Myocyte (in vitro differentiated cells): ENCODE data around the gene LHFPL2. TPM values are rescaled to one million over a fixed set of nuclear protein-coding genes. Genes with fewer than 3 reads are reported as not detected.

Experiments used
- DNase-seq: peaks from one replicate; pipeline ENCODE4 v3.0.0-alpha.2; 2012; ENCODE audit warnings: low read depth
- total RNA-seq: library from RNA; depleted of rRNA; stranded (reverse); fragments of >200 nt; gene quantifications from 2 replicates; pipeline ENCODE4 v1.2.3, GENCODE V29; 2014

The LHFPL2 gene
- total RNA-seq, 1 donor from 2014 or later: 30.0 TPM

DNA sequence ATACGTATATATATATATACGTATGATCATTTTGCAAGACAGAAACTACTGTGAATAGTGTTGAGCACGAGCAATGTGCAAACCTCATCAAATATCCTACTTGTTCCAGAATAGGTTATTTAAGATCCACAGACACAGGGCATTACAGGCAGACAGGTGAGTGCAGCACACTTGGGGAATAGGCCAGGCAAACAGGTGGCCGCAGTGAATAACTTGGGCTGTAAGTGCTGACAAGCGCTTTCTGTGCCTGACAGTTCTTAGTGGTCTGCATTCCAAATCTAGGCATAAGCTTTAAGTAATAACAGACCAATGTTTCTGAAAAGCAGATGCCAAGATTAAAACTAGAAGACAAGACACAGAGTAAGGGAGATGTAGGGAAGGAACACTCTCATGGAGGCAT lies 77.9 kb downstream of the LHFPL2 start:
- no peak for DNase-seq

GRCh38 chr5:78569441-78569840 lies 79.1 kb downstream of the LHFPL2 start:
- DNase-seq: peak; percentile 90

GRCh38 chr5:78568676-78569075 lies 79.9 kb downstream of the LHFPL2 start:
- no peak for DNase-seq

- no peak for DNase-seq
Measured at GRCh38 chr5:78568212-78568611, 80.4 kb downstream of the LHFPL2 start.

DNA sequence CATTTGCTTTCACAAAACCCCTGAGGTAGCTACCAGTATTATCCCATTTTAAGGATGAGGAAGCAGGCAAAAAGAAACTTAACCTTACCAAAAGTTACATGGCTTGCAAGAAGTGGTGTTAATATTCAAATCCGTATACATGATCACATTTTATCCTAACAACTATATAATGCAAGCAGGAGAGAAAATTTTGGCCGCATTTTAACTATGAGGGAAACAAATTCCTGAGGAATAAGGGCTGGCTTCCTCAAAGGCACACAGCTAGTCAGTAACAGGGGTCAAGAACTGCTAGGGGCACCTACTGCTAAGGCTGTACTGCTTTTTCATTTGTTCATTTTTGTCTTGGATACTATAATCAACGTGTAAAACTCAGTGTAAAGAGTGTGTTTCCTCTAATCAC lies 81.0 kb downstream of the LHFPL2 start:
- no peak for DNase-seq

DNA sequence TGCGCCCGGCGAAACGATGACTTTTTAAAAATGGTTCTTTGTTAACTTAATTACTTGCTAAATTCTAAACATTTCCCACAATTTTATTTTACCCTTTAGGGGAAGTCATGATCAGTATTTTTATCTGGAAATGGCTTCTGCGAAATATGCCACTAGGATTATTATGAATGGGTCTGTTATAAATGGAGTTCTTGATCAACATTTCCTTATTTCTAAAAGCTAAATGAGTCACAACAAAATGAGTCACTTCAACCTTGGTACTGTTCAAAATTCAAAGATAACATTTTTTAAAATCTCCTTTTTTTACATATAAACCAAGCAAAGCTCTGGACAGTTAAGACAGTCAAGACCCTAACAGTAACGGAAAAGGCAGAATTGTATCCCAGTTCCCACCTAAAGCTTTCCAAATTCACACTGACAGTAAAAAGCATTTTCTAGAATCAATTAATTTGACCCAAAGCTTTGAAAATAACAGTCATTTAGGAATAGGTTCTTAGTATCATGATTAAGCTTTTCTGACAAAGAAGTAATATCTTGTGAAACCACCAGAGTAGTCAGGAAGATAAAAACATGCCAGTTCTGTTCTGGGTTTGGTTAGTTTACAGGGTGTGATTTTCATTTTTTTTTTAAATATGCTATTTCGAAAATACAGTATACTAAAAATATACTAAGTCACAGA lies 81.7 kb downstream of the LHFPL2 start:
- DNase-seq: no peak

GRCh38 chr5:78565395-78565794 lies 83.2 kb downstream of the LHFPL2 start:
- DNase-seq: no peak

DNA sequence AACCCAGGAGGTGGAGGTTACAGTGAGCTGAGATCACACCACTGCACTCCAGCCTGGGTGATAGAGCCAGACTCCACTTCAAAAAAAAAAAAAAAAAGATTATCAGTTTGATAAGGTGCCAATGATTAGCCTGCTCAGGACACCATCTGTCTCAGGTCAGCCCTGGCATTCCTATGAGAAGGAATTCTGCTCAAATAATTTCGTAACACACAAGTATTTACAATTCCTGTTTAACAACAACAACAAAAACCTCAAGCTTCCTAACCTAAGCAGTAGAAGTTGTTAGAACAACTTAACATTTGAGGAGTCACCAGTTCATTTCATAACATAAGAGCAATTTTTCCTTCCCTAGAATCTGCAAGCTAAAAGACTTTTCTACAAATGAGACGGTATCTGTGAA lies 85.0 kb downstream of the LHFPL2 start:
- no peak for DNase-seq

GRCh38 chr5:78562714-78563330 lies 85.8 kb downstream of the LHFPL2 start:
- no peak for DNase-seq

- DNase-seq: peak; percentile 49
Measured at GRCh38 chr5:78562001-78562400, 86.6 kb downstream of the LHFPL2 start.

- DNase-seq: no peak
Measured at GRCh38 chr5:78561261-78561660, 87.3 kb downstream of the LHFPL2 start.

DNA sequence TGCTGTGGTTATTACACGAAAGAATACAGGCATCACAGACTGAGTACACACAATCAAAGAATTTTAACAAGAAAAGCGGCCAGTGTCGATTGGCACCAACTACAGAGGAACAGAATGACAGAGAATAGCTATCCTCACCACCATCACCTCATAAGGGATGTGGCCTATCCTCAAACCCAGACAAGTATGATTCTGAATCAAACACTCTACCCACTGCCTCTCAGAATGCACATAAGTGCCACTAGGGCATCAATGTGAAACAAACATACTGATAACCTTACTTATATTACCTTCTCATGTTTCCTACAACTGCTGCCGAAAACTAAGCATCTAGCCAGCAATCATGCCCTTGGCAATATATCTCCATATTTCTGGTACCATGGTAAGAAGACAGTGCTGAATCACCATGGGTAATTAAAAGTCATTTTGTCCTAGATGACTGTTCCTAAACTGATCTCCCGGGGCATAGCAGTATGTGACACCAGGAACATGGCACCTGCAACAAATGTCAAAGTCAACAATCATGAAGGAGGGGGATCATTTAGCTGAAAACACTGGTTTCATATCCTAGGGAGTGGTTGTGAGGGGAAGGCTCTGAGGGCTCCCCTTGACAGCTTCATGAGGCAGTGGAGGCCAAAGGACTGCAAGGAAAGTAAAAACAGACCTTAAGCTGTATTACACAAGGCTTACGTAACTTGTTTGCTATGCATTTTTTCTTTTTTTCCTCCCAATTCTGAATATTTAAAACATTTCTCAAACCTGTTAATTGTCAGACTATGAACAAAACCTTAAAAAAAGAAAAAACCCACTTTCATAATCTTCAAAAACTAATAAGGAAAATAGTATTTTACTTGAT lies 88.3 kb downstream of the LHFPL2 start:
- DNase-seq: no peak

- no peak for DNase-seq
Measured at GRCh38 chr5:78557601-78558000, 91.0 kb downstream of the LHFPL2 start.

DNA sequence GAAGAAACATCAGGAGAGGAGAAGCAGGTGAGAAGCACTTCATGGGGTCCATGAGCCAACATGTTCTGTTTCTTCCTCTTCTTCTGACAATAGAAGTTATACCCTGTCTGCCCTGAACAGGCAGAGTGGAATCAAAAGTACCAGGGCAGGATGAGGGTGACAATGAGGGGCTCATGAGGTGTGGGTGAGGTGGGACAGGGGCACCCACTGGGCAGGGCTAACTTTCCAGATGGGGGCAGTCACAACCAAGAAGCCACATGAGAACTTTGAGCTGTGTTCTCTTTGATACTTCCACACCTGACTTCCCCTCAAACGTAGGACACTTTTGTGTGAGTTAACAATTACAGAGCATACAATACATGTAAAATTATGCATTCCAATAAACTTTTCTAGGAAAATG lies 92.7 kb downstream of the LHFPL2 start:
- no peak for DNase-seq

GRCh38 chr5:78554670-78555069 lies 93.9 kb downstream of the LHFPL2 start:
- peak; percentile 42 for DNase-seq

DNA sequence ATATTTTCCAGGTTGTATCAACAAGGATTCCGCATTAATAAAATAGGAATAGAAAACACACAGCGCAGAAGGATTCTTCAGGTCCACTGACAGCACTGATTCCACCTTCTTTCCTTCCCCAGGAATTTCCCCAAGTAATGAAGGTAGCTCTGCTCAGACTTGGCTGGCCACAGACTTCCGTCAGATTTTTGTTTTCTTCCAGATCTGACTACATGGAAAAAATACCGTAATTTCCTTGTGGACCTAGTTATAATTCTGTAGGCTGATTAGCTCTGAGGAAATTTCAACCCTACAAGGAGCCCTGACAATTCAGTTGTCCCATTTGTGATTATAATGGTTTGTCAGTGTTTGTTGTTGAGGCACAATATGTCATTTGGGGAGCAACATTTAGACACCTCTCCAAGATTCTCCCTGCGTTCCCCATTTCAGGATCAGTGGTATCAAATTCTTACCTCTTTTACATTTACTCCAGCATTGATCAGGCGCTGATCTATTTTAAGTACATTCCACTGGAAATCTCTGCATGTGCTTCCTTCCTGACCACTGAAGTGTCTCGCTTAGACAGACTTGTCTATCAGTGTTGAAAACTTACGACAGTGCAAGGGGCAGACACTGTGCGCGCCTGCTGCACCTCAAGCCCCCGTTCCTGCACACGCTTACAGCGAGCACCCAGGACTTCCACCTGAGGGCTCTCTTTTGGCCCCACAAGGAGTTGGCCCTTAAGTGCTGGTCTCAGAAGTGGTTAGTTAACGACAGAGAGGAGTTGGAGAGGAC lies 94.8 kb downstream of the LHFPL2 start:
- DNase-seq: no peak

DNA sequence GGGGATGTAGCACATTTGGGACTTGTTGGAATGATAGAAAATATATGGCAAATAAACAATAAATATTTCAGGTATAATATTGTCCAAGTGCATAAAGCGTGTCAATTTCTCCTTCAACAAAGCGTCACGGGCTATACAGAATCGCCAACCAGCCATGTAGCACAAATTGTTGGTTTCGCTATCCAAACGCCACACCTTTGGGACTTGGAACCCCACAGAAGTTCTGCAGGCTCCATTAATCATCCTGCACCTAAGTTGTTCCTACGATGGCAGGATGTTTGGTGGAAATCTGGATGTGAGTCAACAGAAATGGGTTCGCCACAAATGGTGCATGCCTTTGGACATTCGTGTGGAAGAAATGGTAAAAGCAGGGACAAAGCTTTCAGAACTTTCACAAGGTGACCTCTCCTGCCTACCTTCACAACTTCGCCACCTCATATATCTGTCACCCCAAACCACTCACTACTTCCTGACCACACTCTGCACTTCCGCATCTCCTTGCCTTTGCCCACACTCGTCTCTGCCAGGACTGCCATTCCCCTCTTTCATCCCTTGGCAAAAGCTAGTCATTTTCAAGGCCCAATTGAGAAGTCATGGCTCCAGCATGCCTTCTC lies 95.7 kb downstream of the LHFPL2 start:
- no peak for DNase-seq

DNA sequence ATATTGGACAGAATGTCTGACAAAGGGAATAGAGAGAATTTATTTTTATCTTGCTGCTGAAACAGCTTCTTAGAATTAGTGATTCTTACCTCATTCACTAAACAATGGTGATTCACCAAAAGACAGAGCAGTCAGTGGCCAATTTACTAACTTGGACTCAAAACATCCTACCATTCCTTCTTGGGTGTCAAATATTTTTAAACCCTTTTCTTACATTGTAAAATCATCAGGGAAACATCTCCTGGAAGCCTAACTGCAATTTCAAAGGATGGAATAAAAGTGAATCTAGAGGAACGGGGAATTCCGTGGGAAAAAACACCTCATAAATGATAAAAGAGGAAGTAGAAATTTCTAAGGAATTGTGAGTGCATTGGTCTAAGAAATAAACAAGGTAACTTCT lies 97.7 kb downstream of the LHFPL2 start:
- no peak for DNase-seq

DNA sequence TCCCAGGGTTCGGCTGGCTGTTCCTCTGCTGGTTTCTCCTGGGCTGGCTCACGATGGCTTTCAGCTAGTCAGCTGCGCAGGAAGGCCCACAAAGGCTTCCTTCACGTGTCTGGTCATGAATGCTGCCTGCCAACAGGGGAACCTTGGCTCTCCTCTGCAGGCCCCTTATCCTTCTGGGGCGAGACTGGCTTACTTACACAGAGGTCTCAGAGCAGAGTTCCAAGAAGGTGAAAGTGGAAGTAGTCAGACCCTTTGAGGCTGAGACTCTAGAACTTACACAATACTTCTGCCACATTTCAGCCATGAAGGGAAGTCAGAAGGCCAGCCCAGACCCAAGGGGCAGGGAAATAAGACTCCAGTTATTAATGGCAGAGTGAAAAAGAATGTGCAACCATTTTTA lies 99.5 kb downstream of the LHFPL2 start:
- DNase-seq: no peak

- peak; percentile 85 for DNase-seq
Measured at GRCh38 chr5:78547731-78548615, 100.6 kb downstream of the LHFPL2 start.
